SU-DHL-6 (cell line): Measurements from ENCODE around the gene ACTG1.

Experiments used
- H2AFZ ChIP-seq: fragments of 200-600 bp; sonication (generic); 2 replicates; pipeline ENCODE4 v1.6.1; 2014; ENCODE audit warnings: low read depth, mild to moderate bottlenecking, moderate library complexity, mixed read lengths, antibody characterized with exemption, low read length; ENCODE audit not compliant: severe bottlenecking
- H3F3A ChIP-seq: fragments of 200-600 bp; shearing (Covaris generic); 2 replicates; pipeline ENCODE4 v1.6.0; 2016; ENCODE audit warnings: antibody characterized with exemption, mild to moderate bottlenecking; ENCODE audit not compliant: insufficient read depth
- H3K27ac ChIP-seq: fragments of 200-600 bp; sonication (generic); 2 replicates; pipeline ENCODE4 v1.5.1; 2016; ENCODE audit warnings: low read depth, mild to moderate bottlenecking, low read length, moderate library complexity, mixed read lengths
- H3K27me3 ChIP-seq: fragments of 200-600 bp; sonication (generic), shearing (Covaris generic); 2 replicates; pipeline ENCODE4 v1.6.0; 2014; ENCODE audit warnings: mild to moderate bottlenecking, low read length
- H3K36me3 ChIP-seq: fragments of 200-600 bp; sonication (generic); 2 replicates; pipeline ENCODE4 v1.6.1; 2014; ENCODE audit warnings: mild to moderate bottlenecking, low read length, mixed read lengths
- H3K4me2 ChIP-seq: fragments of 300-600, 200-600 bp; shearing (Covaris generic), sonication (generic); 2 replicates; pipeline ENCODE4 v1.6.0; 2014; ENCODE audit warnings: low read length, low read depth, mild to moderate bottlenecking; ENCODE audit not compliant: poor library complexity, severe bottlenecking
- H3K4me3 ChIP-seq: fragments of 200-600 bp; sonication (generic); 2 replicates; pipeline ENCODE4 v1.5.1; 2014; ENCODE audit warnings: antibody characterized with exemption, low read length, mild to moderate bottlenecking, mixed read lengths; ENCODE audit not compliant: insufficient read depth, poor library complexity, severe bottlenecking
- H3K79me2 ChIP-seq: fragments of 200-600 bp; sonication (generic); 2 replicates; pipeline ENCODE4 v1.6.1; 2014; ENCODE audit warnings: mild to moderate bottlenecking, low read length, moderate library complexity; ENCODE audit not compliant: insufficient read depth
- H3K9ac ChIP-seq: fragments of 200-600 bp; sonication (generic); 2 replicates; pipeline ENCODE4 v1.7.0; 2014; ENCODE audit warnings: mild to moderate bottlenecking, low read length
- H3K9me2 ChIP-seq: fragments of 200-600 bp; sonication (generic); replicated peaks from 2 replicates; pipeline ENCODE4 v1.6.1; 2014; ENCODE audit warnings: low read length; ENCODE audit not compliant: insufficient read depth
- H3K9me3 ChIP-seq: fragments of 200-600 bp; sonication (generic); 2 replicates; pipeline ENCODE4 v1.6.1; 2014; ENCODE audit warnings: low read length, mixed read lengths; ENCODE audit not compliant: insufficient read depth
- H4K20me1 ChIP-seq: fragments of 200-600 bp; sonication (generic); 2 replicates; pipeline ENCODE4 v1.6.1; 2014; ENCODE audit warnings: low read depth, mild to moderate bottlenecking, antibody characterized with exemption, low read length, moderate library complexity, mixed read lengths
- CTCF ChIP-seq: fragments of 200-600 bp; sonication (generic); IDR thresholded peaks from one replicate; pipeline ENCODE4 v1.5.1; 2017; ENCODE audit warnings: antibody characterized with exemption, mild to moderate bottlenecking, low read length, moderate library complexity; ENCODE audit not compliant: insufficient read depth, poor library complexity, severe bottlenecking
- EZH2phosphoT487 ChIP-seq: fragments of 200-600 bp; sonication (generic), shearing (Covaris generic); conservative IDR thresholded peaks from 2 replicates; pipeline ENCODE4 v1.6.1; 2018; ENCODE audit warnings: mild to moderate bottlenecking, antibody characterized with exemption, low read length, moderate library complexity, mixed read lengths

Gene ACTG1

GRCh38 chr17:81535480-81536298 lies 23.1 kb upstream of the ACTG1 start:
- Histone ChIP-seq H3K4me3 (no peak overlapping the region), H4K20me1 (no peaks in the 10 kb centered on the region; the same call in 1 of the 2 replicates), H3K9ac (no peak overlapping the region), H3K27me3 (no peaks in the 10 kb centered on the region), H3F3A (no peaks in the 10 kb centered on the region), H3K79me2 (no peaks in the 10 kb centered on the region), H3K27ac (no peak overlapping the region), H3K9me2 (no peaks in the 10 kb centered on the region), H3K9me3 (no peaks in the 10 kb centered on the region), H3K36me3 (no peaks in the 10 kb centered on the region), H3K4me2 (no peak overlapping the region), H2AFZ (no peak overlapping the region)
- TF ChIP-seq EZH2phosphoT487: no peak
- TF ChIP-seq CTCF: no peak

- H2AFZ ChIP-seq: no peak overlapping the region
- no peaks in the 10 kb centered on the region for H3F3A ChIP-seq
- no peaks in the 10 kb centered on the region for H3K27me3 ChIP-seq
- no peak overlapping the region for H3K27ac ChIP-seq
- no peak for TF ChIP-seq EZH2phosphoT487
- no peak for TF ChIP-seq CTCF
- no peaks in the 10 kb centered on the region for H3K79me2 ChIP-seq
- H3K4me3 ChIP-seq: no peak overlapping the region
- H3K9me2 ChIP-seq: no peaks in the 10 kb centered on the region
- no peaks in the 10 kb centered on the region; the same call in 1 of the 2 replicates for H4K20me1 ChIP-seq
- no peaks in the 10 kb centered on the region for H3K9me3 ChIP-seq
- H3K9ac ChIP-seq: no peak overlapping the region
- H3K36me3 ChIP-seq: no peaks in the 10 kb centered on the region
- no peak overlapping the region for H3K4me2 ChIP-seq
These were observed 22.4 kb upstream of the ACTG1 start for GRCh38 chr17:81535007-81535328.

GRCh38 chr17:81534157-81535006 lies 21.8 kb upstream of the ACTG1 start:
- no peak overlapping the region for H2AFZ ChIP-seq
- TF ChIP-seq EZH2phosphoT487 (no peak), CTCF (no peak)
- no peak overlapping the region for H3K4me3 ChIP-seq
- no peaks in the 10 kb centered on the region for H3F3A ChIP-seq
- no peak overlapping the region for H3K4me2 ChIP-seq
- H3K27ac ChIP-seq: no peak overlapping the region
- no peaks in the 10 kb centered on the region for H3K36me3 ChIP-seq
- no peaks in the 10 kb centered on the region for H3K9me3 ChIP-seq
- H3K9me2 ChIP-seq: no peaks in the 10 kb centered on the region
- H3K79me2 ChIP-seq: no peaks in the 10 kb centered on the region
- H3K27me3 ChIP-seq: no peaks in the 10 kb centered on the region
- no peaks in the 10 kb centered on the region; the same call in 1 of the 2 replicates for H4K20me1 ChIP-seq
- H3K9ac ChIP-seq: no peak overlapping the region
